ENCODE results near the gene DTNB.

DNA sequence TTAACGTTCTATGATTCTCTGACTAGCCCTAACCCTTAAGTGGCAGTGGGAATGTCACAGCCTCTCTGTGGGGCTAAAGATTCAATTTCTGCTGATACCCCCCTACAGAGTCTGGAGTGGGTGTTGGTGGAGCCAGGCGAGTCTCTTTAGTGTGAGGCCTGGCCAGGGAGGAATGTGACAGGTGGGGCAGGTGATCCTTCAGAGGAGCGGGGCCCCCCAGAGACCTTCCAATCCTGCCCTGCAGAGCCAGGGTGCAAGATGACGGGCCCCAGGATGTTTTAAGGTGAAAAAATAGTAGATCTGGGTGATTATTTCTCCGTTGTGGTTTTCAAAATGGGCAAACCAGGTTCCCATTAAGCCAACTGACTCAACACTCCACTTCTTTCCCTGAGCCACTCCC lies 303.5 kb downstream of the DTNB start:
- TF ChIP-seq GATA2 (IDR thresholded peaks at IDR 0.05; ENCODE audit: low read depth, low read length) = no peak
- no peak for TF ChIP-seq GATA3 (IDR thresholded peaks at IDR 0.05; ENCODE audit: low read depth, low read length)
